H1 (cell line): Measurements from ENCODE around the gene FAM234A. TPM values are rescaled to one million over a fixed set of nuclear protein-coding genes. Genes with fewer than 3 reads are reported as not detected.
A peak's percentile ranks its signal among the peaks of the same experiment; 100 is the strongest.

Experiments
- CTCF ChIA-PET: fragments of 300-600 bp; sonication (Branson Sonifier 250); formaldehyde crosslinking; loops from one replicate; lab custom pipeline; 2021; ENCODE audit not compliant: partially characterized antibody; lab: Charles Lee
- POLR2A ChIA-PET: fragments of 300-600 bp; sonication (Branson Sonifier 250); formaldehyde crosslinking; loops from one replicate; lab custom pipeline; 2021; ENCODE audit warnings: inconsistent platforms; ENCODE audit not compliant: partially characterized antibody; lab: Charles Lee
- DNase-seq, 2 experiments: peaks; one replicate each; pipeline versions ENCODE4 v3.0.0 to v3.0.0-alpha.2; 2010 to 2022; ENCODE audit warnings: low spot score in 2 of 2, low read depth in 1 of 2, mixed read lengths in 1 of 2
- FAIRE-seq: peaks from 2 replicates; lab custom pipeline; 2011; peaks lifted over from hg19 to GRCh38; lab: Jason Lieb, UNC
- H2AFZ ChIP-seq: 2 replicates; pipeline ENCODE4 v1.8.1; 2012; ENCODE audit warnings: low read length, inconsistent platforms
- H2AK5ac ChIP-seq: 2 replicates; pipeline ENCODE4 v1.6.1; 2013; ENCODE audit warnings: low read depth, low read length
- H2BK120ac ChIP-seq: replicated peaks from 2 replicates; pipeline ENCODE3; 2013; ENCODE audit warnings: low read depth, low read length, inconsistent platforms
- H2BK12ac ChIP-seq: 2 replicates; pipeline ENCODE4 v1.6.1; 2013; ENCODE audit warnings: low read depth, low read length
- H2BK15ac ChIP-seq: 2 replicates; pipeline ENCODE4 v1.6.1; 2013; ENCODE audit warnings: low read length
- H2BK20ac ChIP-seq: 2 replicates; pipeline ENCODE4 v1.6.1; 2013; ENCODE audit warnings: low read length
- H2BK5ac ChIP-seq: 2 replicates; pipeline ENCODE4 v1.6.1; 2013; ENCODE audit warnings: low read depth, low read length
- H3K14ac ChIP-seq: 2 replicates; pipeline ENCODE4 v1.6.1; 2013; ENCODE audit warnings: inconsistent platforms; ENCODE audit not compliant: insufficient read length
- H3K18ac ChIP-seq: 2 replicates; pipeline ENCODE4 v1.6.1; 2013; ENCODE audit warnings: low read length; ENCODE audit errors: extremely low read depth
- H3K23ac ChIP-seq: 2 replicates; pipeline ENCODE4 v1.6.1; 2013; ENCODE audit warnings: inconsistent platforms; ENCODE audit not compliant: insufficient read length
- H3K23me2 ChIP-seq: 2 replicates; pipeline ENCODE4 v1.6.1; 2013; ENCODE audit warnings: low read depth, low read length
- H3K27ac ChIP-seq: 2 replicates; pipeline ENCODE4 v1.6.1; 2011; ENCODE audit warnings: low read depth, low read length, inconsistent platforms
- H3K27me3 ChIP-seq, 4 experiments: replicated peaks in 1 of 4; 1 replicate in 1 of 4; 2 replicates in 3 of 4; pipeline versions ENCODE4 v1.6.1 to v1.8.1; 2011 to 2013; ENCODE audit warnings: low read length in 3 of 4, mild to moderate bottlenecking in 3 of 4, inconsistent platforms in 2 of 4, mixed read lengths in 2 of 4, moderate library complexity in 1 of 4; ENCODE audit not compliant: control insufficient read depth in 3 of 4, insufficient read depth in 3 of 4; ENCODE audit errors: extremely low read depth in 1 of 4
- H3K36me3 ChIP-seq, 4 experiments: 2 replicates each; pipeline versions ENCODE4 v1.6.1 to v1.8.1; 2011 to 2013; ENCODE audit warnings: mild to moderate bottlenecking in 4 of 4, low read length in 3 of 4, moderate library complexity in 2 of 4, control low read depth in 1 of 4, inconsistent platforms in 1 of 4; ENCODE audit not compliant: insufficient read depth in 4 of 4, control insufficient read depth in 2 of 4
- H3K4ac ChIP-seq: replicated peaks from 2 replicates; pipeline ENCODE3; 2013; ENCODE audit warnings: low read length, low read depth, mixed read lengths, inconsistent platforms; ENCODE audit not compliant: insufficient read length
- H3K4me1 ChIP-seq, 4 experiments: replicated peaks in 1 of 4; 1 replicate in 1 of 4; 2 replicates in 3 of 4; pipeline versions ENCODE4 v1.6.1 to v1.8.1; 2011 to 2013; ENCODE audit warnings: low read length in 3 of 4, inconsistent platforms in 2 of 4, mixed read lengths in 1 of 4; ENCODE audit not compliant: insufficient read depth in 4 of 4, control insufficient read depth in 3 of 4
- H3K4me2 ChIP-seq, 2 experiments: 2 replicates each; pipeline versions ENCODE4 v1.6.1 to v1.8.1; 2011 to 2013; ENCODE audit warnings: low read depth in 2 of 2, low read length in 2 of 2, control low read depth in 1 of 2, inconsistent platforms in 1 of 2, mild to moderate bottlenecking in 1 of 2; ENCODE audit not compliant: insufficient read depth in 1 of 2
- H3K4me3 ChIP-seq, 4 experiments: fragments of 200-600, 300-600 bp in 1 of 4; sonication (generic), shearing (Covaris generic), sonication (Bioruptor Twin) in 1 of 4; 2 replicates each; pipeline versions ENCODE4 v1.5.1 to v1.8.1; 2011 to 2016; ENCODE audit warnings: low read length in 4 of 4, low read depth in 3 of 4, control low read depth in 2 of 4, inconsistent platforms in 2 of 4, mild to moderate bottlenecking in 2 of 4, mixed read lengths in 1 of 4, moderate library complexity in 1 of 4; ENCODE audit not compliant: insufficient read depth in 2 of 4; ENCODE audit errors: extremely low read depth in 1 of 4
- H3K56ac ChIP-seq: replicated peaks from 2 replicates; pipeline ENCODE3; 2013; ENCODE audit warnings: low read depth, mild to moderate bottlenecking, mixed read lengths, low read length, inconsistent platforms; ENCODE audit not compliant: insufficient read length
- H3K79me1 ChIP-seq: 2 replicates; pipeline ENCODE4 v1.6.1; 2013; ENCODE audit warnings: low read depth, low read length, control low read depth
- H3K79me2 ChIP-seq, 2 experiments: 2 replicates each; pipeline versions ENCODE4 v1.6.1 to v1.8.1; 2012 to 2013; ENCODE audit warnings: low read length in 2 of 2, mild to moderate bottlenecking in 2 of 2, inconsistent platforms in 1 of 2; ENCODE audit not compliant: insufficient read depth in 2 of 2, control insufficient read depth in 1 of 2
- H3K9ac ChIP-seq, 4 experiments: replicated peaks in 1 of 4; 1 replicate in 1 of 4; 2 replicates in 3 of 4; pipeline versions ENCODE4 v1.6.1 to v1.8.1; 2011 to 2013; ENCODE audit warnings: low read depth in 3 of 4, low read length in 3 of 4, control low read depth in 2 of 4, mild to moderate bottlenecking in 2 of 4, moderate library complexity in 2 of 4, inconsistent platforms in 1 of 4; ENCODE audit errors: extremely low read depth in 1 of 4
- H3K9me3 ChIP-seq, 2 experiments: 2 replicates each; pipeline versions ENCODE4 v1.6.1 to v1.8.1; 2012 to 2013; ENCODE audit warnings: mild to moderate bottlenecking in 2 of 2, moderate library complexity in 2 of 2, control low read depth in 1 of 2, inconsistent platforms in 1 of 2, low read depth in 1 of 2, low read length in 1 of 2, mixed read lengths in 1 of 2; ENCODE audit not compliant: insufficient read depth in 2 of 2
- H4K20me1 ChIP-seq, 2 experiments: replicated peaks in 1 of 2; 2 replicates each; pipeline versions ENCODE3 to v1.8.1; 2011 to 2013; ENCODE audit warnings: inconsistent platforms in 2 of 2, low read length in 2 of 2, mild to moderate bottlenecking in 1 of 2; ENCODE audit not compliant: insufficient read depth in 2 of 2, control insufficient read depth in 1 of 2
- H4K5ac ChIP-seq: 2 replicates; pipeline ENCODE4 v1.6.1; 2013; ENCODE audit warnings: low read length, low read depth, mixed read lengths, inconsistent platforms; ENCODE audit not compliant: insufficient read length
- H4K8ac ChIP-seq: 2 replicates; pipeline ENCODE4 v1.8.0; 2013; ENCODE audit warnings: mild to moderate bottlenecking, moderate library complexity, low read length, inconsistent platforms; ENCODE audit not compliant: insufficient read depth; ENCODE audit errors: extremely low read depth
- H4K91ac ChIP-seq: replicated peaks from 2 replicates; pipeline ENCODE3; 2013; ENCODE audit warnings: low read length, mixed read lengths, inconsistent platforms; ENCODE audit not compliant: insufficient read length
- ASH2L ChIP-seq: fragments of 200-600, 300-600 bp; sonication (generic); IDR thresholded peaks from one replicate; pipeline ENCODE4 v1.7.1; 2017; ENCODE audit warnings: low read length
- E2F6 ChIP-seq: IDR thresholded peaks from 2 replicates; pipeline ENCODE4 v1.6.1; 2012; ENCODE audit warnings: inconsistent platforms
- EGR1 ChIP-seq: IDR thresholded peaks from 2 replicates; pipeline ENCODE4 v1.6.1; 2011; ENCODE audit warnings: low read depth, low read length, borderline replicate concordance
- FOSL1 ChIP-seq: IDR thresholded peaks from 2 replicates; pipeline ENCODE4 v1.6.1; 2011; ENCODE audit warnings: mild to moderate bottlenecking, low read depth, low read length, moderate library complexity; ENCODE audit not compliant: insufficient read depth
- HDAC2 ChIP-seq, 2 experiments: fragments of 300-600 bp in 1 of 2; sonication (generic) in 1 of 2; IDR thresholded peaks; 2 replicates each; pipeline ENCODE4 v1.6.1; 2011 to 2012; ENCODE audit warnings: low read depth in 2 of 2, low read length in 2 of 2, mild to moderate bottlenecking in 2 of 2, moderate library complexity in 2 of 2, borderline replicate concordance in 1 of 2, inconsistent platforms in 1 of 2
- HDAC6 ChIP-seq: IDR thresholded peaks from one replicate; pipeline ENCODE4 v1.7.1; 2012; ENCODE audit warnings: low read depth, mild to moderate bottlenecking, inconsistent platforms, low read length, moderate library complexity
- NRF1 ChIP-seq: IDR thresholded peaks from 2 replicates; pipeline ENCODE4 v1.6.1; 2011; ENCODE audit warnings: mild to moderate bottlenecking, low read depth, low read length, improper control_type of control experiment
- POLR2AphosphoS5 ChIP-seq: IDR thresholded peaks from 2 replicates; pipeline ENCODE4 v1.6.1; 2011; ENCODE audit warnings: low read depth, low read length
- SIN3A ChIP-seq, 2 experiments: IDR thresholded peaks in 1 of 2; conservative IDR thresholded peaks in 1 of 2; 2 replicates each; pipeline ENCODE4 v1.6.1; 2011 to 2012; ENCODE audit warnings: low read length in 2 of 2, improper control_type of control experiment in 1 of 2, low read depth in 1 of 2, mild to moderate bottlenecking in 1 of 2
- SIRT6 ChIP-seq: IDR thresholded peaks from one replicate; pipeline ENCODE4 v1.7.1; 2012; ENCODE audit warnings: low read length, inconsistent platforms
- SP4 ChIP-seq: IDR thresholded peaks from 2 replicates; pipeline ENCODE4 v1.6.1; 2012; ENCODE audit warnings: low read length, inconsistent platforms
- TAF7 ChIP-seq: optimal IDR thresholded peaks from 2 replicates; pipeline ENCODE3; 2011; ENCODE audit warnings: low read depth, mild to moderate bottlenecking, inconsistent platforms, low read length, moderate library complexity, borderline replicate concordance
- ZNF274 ChIP-seq: IDR thresholded peaks from 2 replicates; pipeline ENCODE4 v1.7.0; 2012; ENCODE audit warnings: low read length, borderline replicate concordance; ENCODE audit errors: extremely low read depth
- WGBS, 2 experiments: shearing (Covaris generic) in 1 of 2; methylation state at CpG; one replicate each; pipeline versions ENCODE4 v1.1.6 to v1.1.7; 2013 to 2015; ENCODE audit warnings: low lambda C conversion rate in 2 of 2, mixed read lengths in 2 of 2, inconsistent platforms in 1 of 2, low coverage in 1 of 2, missing lambda C conversion rate in 1 of 2; ENCODE audit not compliant: insufficient replicate concordance in 2 of 2, insufficient coverage in 1 of 2, insufficient read length in 1 of 2; ENCODE audit errors: extremely low coverage in 1 of 2, missing lambda C conversion rate in 1 of 2; 5-methylcytosine and 5-hydroxymethylcytosine counted together
- polyA plus RNA-seq, 7 experiments: library from polyadenylated mRNA; depleted of rRNA in 3 of 7; stranded (reverse) in 5 of 7; unstranded in 2 of 7; fragments of >200 nt in 5 of 7; fragments of 200-250 nt in 2 of 7; gene quantifications; 1 replicate in 5 of 7; 2 replicates in 1 of 7; 4 replicates in 1 of 7; pipeline versions ENCODE4 v1.2.1 to v1.2.3, GENCODE V29; 2011 to 2013; ENCODE audit warnings: missing spikeins in 2 of 7, mixed read lengths in 2 of 7
- total RNA-seq: library from RNA; stranded (reverse); fragmentation: NEBNext Ultra II Directional; extraction: Animal tissue kit (Norgen Biotek cat#: 25700); gene quantifications from 2 replicates; pipeline ENCODE4 v1.2.1, GENCODE V29; 2021

The FAM234A gene
- total and polyA plus RNA-seq, 2 of the 8 experiments (the other 6 are each of a cell fraction or from before 2014, with no cell fraction given) = 80.6 to 104 TPM

- Histone ChIP-seq H3K4ac (no peak overlapping the region), H3K9ac (no peak overlapping the region), H4K8ac (peak overlapping the region; percentile 51; the same call in 1 of the 2 replicates), H4K91ac (no peak overlapping the region), H3K14ac (no peak overlapping the region), H3K23me2 (peaks cover 4% of the 10 kb centered on the region; the same call in 1 of the 2 replicates), H2AFZ (no peak overlapping the region), H3K56ac (no peak overlapping the region), H3K18ac (no peak overlapping the region), H2AK5ac (no peak overlapping the region), H2BK120ac (no peak overlapping the region), H3K79me2 (no peaks in the 10 kb centered on the region), H3K27ac (no peak overlapping the region), H3K4me3 (no peak overlapping the region), H4K20me1 (peaks cover 0 to 17% of the 10 kb centered on the region in 2 experiments), H4K5ac (no peak overlapping the region), H2BK12ac (no peak overlapping the region), H3K27me3 (no peaks in the 10 kb centered on the region), H3K79me1 (no peaks in the 10 kb centered on the region), H3K4me1 (no peaks in the 10 kb centered on the region; a peak in 1 of 7 replicates), H3K23ac (no peak overlapping the region), H3K4me2 (no peak overlapping the region), H2BK15ac (no peak overlapping the region), H3K36me3 (peaks cover 5 to 12% (median 8%) of the 10 kb centered on the region in 4 experiments; a peak in 6 of 8 replicates), H2BK5ac (no peak overlapping the region), H2BK20ac (no peak overlapping the region), H3K9me3 (no peaks in the 10 kb centered on the region)
- WGBS, 2 experiments = 97% methylated on average over 23 of the region's 23 CpGs; no CpG with 5 or more reads in 1 of the 2 experiments
- ChIA-PET CTCF (interaction anchor here (1.4 kb wide), 1 partner anchor 98 kb away, joined by 4 read pairs; no protein-coding TSS in a partner anchor), POLR2A (interaction anchor here (0.8 to 1.7 kb wide), 4 partner anchors 15 to 36 kb away, joined by 3 to 4 read pairs (median 3); partner anchors contain the start of gene ARHGDIG)
- DNase-seq (no peak), FAIRE-seq (no peak)
- TF ChIP-seq ASH2L (no peak), HDAC2 (IDR thresholded peaks at IDR 0.05; ENCODE audit: borderline replicate concordance in 1 of 2, low read depth in 2 of 2, low read length in 2 of 2) (no peak), SP4 (no peak), SIN3A (conservative IDR thresholded peaks at IDR 0.05 in 1 of 2, IDR thresholded peaks at IDR 0.05 in 1 of 2; ENCODE audit: low read depth in 1 of 2, low read length in 2 of 2) (no peak), SIRT6 (no peak), POLR2AphosphoS5 (no peak), EGR1 (no peak), NRF1 (no peak), E2F6 (no peak), ZNF274 (no peak), FOSL1 (no peak), TAF7 (no peak), HDAC6 (no peak)
Measured at GRCh38 chr16:264440-264951, 29.9 kb downstream of the FAM234A start.
